HuH-7.5 (cell line): ENCODE results near the gene FNDC3B.
"Not testable (repeated sequence)": the region's sequence is repeated elsewhere in the genome, so short reads cannot be mapped to it uniquely, and the experiment has no call there.

Experiments
- DNase-seq: peaks from one replicate; pipeline ENCODE4 v3.0.0; 2011; ENCODE audit warnings: low spot score

Gene FNDC3B

DNA sequence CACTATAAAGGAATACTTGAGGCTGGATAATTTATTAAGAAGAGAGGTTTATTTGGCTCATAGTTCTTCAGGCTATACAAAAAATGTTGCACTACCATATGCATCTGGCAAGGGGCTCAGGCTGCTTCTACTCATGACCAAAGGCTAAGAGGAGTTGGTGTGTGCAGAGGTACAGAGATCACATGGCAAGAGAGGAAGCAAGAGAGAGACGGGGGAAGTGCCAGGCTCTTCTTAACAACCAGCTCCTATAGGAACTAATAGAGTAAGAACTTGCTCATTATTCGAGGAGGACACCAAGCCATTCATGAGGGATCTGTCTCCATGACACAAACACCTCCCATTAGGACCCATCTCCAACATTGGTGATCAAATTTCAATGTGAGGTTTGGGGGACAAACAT is 6.0 kb upstream of the FNDC3B start:
- DNase-seq = no peak

GRCh38 chr3:172034786-172035685 is 4.3 kb upstream of the FNDC3B start:
- peak; percentile 34 for DNase-seq

GRCh38 chr3:172036541-172037215 is 2.7 kb upstream of the FNDC3B start:
- DNase-seq = no peak

- DNase-seq = no peak
These were observed 461 bp upstream of the FNDC3B start for GRCh38 chr3:172038798-172039435.

DNA sequence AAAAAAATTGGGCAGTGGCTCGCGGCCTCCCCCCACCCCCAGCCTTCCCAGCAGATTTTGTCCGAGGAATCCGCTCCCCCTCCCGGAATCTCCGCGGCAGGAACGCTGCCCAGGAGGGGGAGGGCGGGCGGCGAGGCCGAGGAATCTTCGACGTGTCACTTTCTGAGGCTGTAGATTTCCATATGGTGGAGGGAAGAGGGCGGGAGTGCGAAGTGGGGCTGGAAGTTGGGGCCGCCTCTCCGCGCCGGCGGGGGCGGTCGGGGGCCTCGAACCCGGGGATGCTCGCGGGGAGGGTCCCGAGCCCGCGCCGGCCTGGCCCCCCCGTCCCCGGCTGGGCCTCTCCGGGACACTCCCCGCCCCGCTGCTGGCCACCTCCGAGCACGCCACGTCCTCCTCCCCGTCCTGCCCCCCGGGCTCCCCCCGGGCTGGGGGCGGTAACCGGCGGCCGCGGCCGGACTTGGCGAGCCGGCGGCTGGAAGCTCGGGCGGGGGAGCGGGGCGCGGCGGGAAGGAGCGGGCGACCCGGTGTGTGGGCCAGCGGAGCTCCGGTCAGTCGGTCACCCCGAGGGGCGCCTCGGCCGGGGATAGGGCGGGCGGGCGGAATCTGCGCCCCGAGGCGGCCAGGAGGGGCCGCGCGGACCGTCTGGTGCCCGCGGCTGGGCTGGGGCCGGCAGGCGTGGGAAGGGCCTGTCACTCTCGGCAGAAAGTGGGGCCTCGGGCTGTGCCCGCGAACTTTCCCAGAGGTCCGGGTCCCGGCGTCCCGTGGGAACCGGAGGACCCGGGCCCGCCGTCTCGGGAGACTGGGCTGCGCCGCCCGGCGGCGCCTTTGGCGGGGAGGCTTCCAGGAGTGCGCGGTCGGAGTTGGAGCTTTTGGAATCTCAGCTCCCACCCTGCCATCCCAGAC is 951 bp downstream of the FNDC3B start:
- DNase-seq = peak; percentile 71

GRCh38 chr3:172040981-172041963 is 1.9 kb downstream of the FNDC3B start:
- peak; percentile 35 for DNase-seq

GRCh38 chr3:172042136-172042662 is 2.8 kb downstream of the FNDC3B start:
- no peak for DNase-seq

GRCh38 chr3:172042663-172043179 is 3.3 kb downstream of the FNDC3B start:
- not testable (repeated sequence) for DNase-seq

DNA sequence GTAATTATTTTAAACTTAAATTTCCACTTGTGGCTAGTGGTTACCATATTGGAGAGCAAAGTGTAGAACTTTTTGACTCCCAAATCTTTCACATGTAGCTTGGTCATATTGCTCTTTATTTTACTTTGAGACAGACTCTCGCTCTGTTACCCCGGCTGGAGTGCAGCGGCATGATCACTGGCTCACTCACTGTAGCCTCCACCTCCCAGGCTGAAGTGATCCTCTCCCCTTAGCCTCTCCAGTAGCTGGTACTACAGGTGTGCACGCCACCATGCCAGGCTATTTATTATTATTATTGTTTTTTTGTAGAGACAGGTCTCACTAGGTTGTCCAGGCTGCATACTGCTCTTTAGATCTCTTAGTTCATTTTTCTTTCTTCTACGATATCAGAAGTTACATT is 3.9 kb downstream of the FNDC3B start:
- no peak for DNase-seq

- no peak for DNase-seq
These were observed 4.4 kb downstream of the FNDC3B start for GRCh38 chr3:172043766-172044165.

DNA sequence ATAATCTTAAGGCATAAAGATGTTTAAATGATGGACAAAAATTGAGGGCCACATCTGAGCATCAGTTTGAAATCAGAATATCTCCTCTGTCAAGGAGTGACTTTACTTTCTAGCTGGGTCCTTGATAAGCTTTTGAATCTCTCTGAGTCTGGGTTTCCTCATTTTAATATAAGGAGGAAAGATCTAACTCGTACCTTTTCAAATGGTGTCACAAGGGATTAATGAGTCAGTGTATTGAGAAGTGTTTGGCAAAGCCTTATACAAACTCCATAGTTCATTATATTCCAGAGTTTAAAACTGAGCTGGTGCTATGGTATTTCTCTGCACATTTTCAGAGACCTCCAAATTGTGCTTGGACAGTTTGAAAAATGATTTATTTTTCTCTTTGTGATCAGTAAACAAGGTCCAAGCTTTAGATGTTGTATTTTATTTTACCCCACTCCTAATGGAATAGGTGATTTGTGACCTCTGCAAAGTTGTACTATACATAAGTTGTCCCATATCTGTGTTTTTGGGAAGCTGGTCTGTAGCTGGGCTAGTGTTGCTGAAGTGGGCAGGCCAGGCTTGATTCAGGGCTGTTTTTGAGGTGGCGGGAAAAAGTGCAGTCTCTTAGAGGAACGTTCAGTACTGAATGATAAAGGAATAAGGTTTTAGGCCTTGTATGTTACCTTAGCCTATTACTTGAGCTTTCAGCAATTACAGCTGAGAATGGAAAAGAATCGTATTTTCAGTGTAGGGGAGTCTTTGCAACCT is 5.6 kb downstream of the FNDC3B start:
- DNase-seq = no peak

- no peak for DNase-seq
These were observed 7.0 kb downstream of the FNDC3B start for GRCh38 chr3:172046268-172046915.

GRCh38 chr3:172047567-172048115 is 8.3 kb downstream of the FNDC3B start:
- DNase-seq = no peak

DNA sequence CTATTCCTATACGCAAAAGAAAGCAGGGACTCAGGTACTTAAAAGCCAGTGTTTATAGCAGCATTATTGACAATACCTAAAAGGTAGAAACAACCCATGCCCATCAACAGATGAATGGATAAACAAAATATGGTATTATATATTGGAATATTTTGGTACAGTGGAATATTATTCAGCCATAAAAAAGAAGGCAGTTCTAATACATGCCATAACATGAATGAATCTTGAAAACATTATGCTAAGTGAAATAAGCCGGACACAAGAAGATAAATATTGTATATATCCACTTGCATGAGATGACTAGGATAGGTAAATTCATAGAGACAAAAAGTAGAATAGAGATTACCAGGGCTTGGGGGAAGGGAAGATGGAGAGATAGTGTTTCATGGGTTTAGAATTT is 9.2 kb downstream of the FNDC3B start:
- DNase-seq = no peak

GRCh38 chr3:172051310-172051956 is 12.1 kb downstream of the FNDC3B start:
- no peak for DNase-seq

- DNase-seq = no peak
These were observed 12.6 kb downstream of the FNDC3B start for GRCh38 chr3:172051957-172052354.

DNA sequence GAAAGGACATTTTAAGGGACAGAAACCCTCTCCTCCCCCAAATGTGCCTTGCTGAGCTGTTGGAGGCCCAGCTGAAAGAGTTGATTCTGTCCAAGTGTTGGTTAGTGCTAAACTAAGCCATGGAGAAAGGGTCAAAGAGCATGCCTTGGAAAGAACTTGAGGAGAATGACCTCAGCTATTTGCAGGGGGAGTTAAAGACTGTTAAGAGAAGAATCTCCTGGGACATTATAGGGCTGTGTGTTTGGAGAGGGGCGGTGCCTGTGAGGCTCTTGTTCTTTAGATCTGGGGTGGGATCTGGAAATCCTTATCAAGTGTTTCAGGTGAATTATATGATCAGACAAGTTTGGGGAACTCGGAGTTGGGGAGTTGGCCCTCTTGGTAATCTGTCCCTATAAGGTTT is 13.0 kb downstream of the FNDC3B start:
- no peak for DNase-seq
